Measurements from ENCODE around the gene SUSD6. TPM values are rescaled to one million over a fixed set of nuclear protein-coding genes. Genes with fewer than 3 reads are reported as not detected.

The SUSD6 gene
- total and polyA plus RNA-seq, 2 donors from 2014 or later, result 14.3 to 84.2 TPM

DNA sequence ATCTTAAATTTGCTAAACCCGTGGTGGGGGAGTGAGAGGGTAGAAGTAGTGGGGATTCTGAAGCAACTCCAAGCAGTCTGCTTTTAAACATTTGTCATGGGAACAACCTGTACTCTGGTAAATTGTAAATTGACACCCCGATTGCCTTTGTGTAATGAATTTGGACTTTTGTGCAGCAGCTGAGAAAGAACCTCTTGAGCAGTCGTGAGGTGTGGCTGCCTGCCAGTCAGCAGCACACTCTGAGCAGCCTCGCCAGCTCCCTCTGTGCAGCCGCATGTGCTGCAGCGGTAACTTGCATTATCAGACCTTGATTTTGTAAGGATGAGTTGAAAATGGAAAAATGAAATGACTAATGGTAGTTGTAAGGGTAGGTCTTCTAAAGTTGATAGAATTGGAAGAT is 74.3 kb downstream of the SUSD6 start:
- peak in 1 of 5 donors; percentile 82 for DNase-seq
- Histone ChIP-seq H3K9me3 (ENCODE audit: control insufficient read depth in 2 of 3, insufficient read depth in 1 of 3, low read length in 3 of 3) (no peaks in the 10 kb centered on the region), H3K9ac (ENCODE audit: low read length in 3 of 3) (no peak overlapping the region), H3K36me3 (ENCODE audit: control insufficient read depth in 2 of 3, insufficient read depth in 3 of 3, low read length in 3 of 3) (no peaks in the 10 kb centered on the region), H3K27ac (ENCODE audit: low read depth in 2 of 2, low read length in 2 of 2) (no peak overlapping the region), H3K4me1 (ENCODE audit: control insufficient read depth in 2 of 3, insufficient read depth in 2 of 3, low read depth in 1 of 3, low read length in 3 of 3) (peaks cover 0 to 36% (median 34%) of the 10 kb centered on the region in 3 donors), H3K27me3 (ENCODE audit: control insufficient read depth, insufficient read depth, low read length) (no peaks in the 10 kb centered on the region), H3K4me3 (ENCODE audit: low read length in 3 of 3) (no peak overlapping the region)
- intact Hi-C loops (cut with DNase I), result no loop called here
- no peak for FAIRE-seq
- TF ChIP-seq, protein P1, sequence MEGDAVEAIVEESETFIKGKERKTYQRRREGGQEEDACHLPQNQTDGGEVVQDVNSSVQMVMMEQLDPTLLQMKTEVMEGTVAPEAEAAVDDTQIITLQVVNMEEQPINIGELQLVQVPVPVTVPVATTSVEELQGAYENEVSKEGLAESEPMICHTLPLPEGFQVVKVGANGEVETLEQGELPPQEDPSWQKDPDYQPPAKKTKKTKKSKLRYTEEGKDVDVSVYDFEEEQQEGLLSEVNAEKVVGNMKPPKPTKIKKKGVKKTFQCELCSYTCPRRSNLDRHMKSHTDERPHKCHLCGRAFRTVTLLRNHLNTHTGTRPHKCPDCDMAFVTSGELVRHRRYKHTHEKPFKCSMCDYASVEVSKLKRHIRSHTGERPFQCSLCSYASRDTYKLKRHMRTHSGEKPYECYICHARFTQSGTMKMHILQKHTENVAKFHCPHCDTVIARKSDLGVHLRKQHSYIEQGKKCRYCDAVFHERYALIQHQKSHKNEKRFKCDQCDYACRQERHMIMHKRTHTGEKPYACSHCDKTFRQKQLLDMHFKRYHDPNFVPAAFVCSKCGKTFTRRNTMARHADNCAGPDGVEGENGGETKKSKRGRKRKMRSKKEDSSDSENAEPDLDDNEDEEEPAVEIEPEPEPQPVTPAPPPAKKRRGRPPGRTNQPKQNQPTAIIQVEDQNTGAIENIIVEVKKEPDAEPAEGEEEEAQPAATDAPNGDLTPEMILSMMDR (IDR thresholded peaks at IDR 0.05; ENCODE audit: borderline replicate concordance, extremely low read depth, insufficient read depth), result no peak

DNA sequence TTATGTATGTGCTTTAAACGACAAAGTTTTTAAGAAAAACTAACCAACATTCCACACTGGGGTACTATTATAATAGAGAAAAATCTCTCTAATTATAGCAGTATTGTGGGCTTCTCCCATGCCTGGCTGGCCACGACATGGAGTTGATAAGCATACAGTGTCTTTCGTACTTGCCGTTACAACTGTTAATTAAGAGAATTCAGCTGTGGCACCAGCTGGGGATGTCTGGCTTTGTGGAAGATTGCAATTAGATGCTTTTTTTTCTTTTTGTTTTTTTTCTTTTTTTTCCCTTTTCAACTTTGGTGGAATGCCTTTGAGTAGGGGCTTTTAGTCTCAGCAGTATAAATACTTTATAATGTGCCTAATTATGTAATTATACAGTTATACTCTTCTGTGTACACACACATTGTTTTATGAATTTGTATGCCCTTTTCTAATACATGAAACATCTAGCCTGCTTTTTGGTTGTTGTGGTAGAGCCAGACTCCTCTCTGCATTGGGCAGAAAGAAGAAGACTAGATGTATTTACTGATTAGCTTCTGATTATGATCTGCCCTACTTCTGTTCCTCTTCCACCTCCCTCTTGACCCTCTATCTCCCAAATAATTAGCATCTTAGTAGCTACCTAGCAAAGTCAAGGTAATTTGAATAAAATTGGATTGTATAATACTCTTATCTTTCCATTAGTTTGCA is 76.4 kb downstream of the SUSD6 start:
- TF ChIP-seq, protein P1 (IDR thresholded peaks at IDR 0.05; ENCODE audit: borderline replicate concordance, extremely low read depth, insufficient read depth), result no peak
- Histone ChIP-seq H3K9me3 (ENCODE audit: control insufficient read depth in 2 of 3, insufficient read depth in 1 of 3, low read length in 3 of 3) (no peaks in the 10 kb centered on the region), H3K36me3 (ENCODE audit: control insufficient read depth in 2 of 3, insufficient read depth in 3 of 3, low read length in 3 of 3) (no peaks in the 10 kb centered on the region), H3K27ac (ENCODE audit: low read depth in 2 of 2, low read length in 2 of 2) (no peak overlapping the region), H3K4me3 (ENCODE audit: low read length in 3 of 3) (no peak overlapping the region), H3K27me3 (ENCODE audit: control insufficient read depth, insufficient read depth, low read length) (no peaks in the 10 kb centered on the region), H3K9ac (ENCODE audit: low read length in 3 of 3) (no peak overlapping the region), H3K4me1 (ENCODE audit: control insufficient read depth in 2 of 3, insufficient read depth in 2 of 3, low read depth in 1 of 3, low read length in 3 of 3) (peaks cover under 1 to 41% (median 34%) of the 10 kb centered on the region in 3 donors)
- intact Hi-C loops (cut with DNase I), result no loop called here
- FAIRE-seq (no peak), DNase-seq (no peak)

DNA sequence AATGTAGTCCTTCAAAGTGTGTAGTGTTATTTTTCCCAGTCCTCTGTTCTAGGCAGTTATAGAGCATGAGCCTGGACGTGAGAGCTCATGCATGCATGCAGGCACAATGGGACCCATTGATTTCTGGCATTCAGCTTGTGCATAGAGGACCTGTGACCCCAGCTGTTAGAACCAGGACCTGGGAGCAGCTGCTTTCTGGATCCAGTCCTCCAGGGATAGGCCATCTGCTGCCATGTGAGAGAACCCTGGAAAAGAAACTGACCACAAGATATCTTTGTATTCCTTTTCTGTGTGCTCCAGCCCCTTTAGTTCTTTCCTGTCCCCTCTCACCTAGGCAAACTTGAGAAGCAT is 76.9 kb downstream of the SUSD6 start:
- H3K4me1 ChIP-seq (ENCODE audit: control insufficient read depth in 2 of 3, insufficient read depth in 2 of 3, low read depth in 1 of 3, low read length in 3 of 3), result peaks cover 3 to 41% (median 35%) of the 10 kb centered on the region in 3 donors
- DNase-seq (no peak), FAIRE-seq (no peak)
- no peak overlapping the region for H3K4me3 ChIP-seq (ENCODE audit: low read length in 3 of 3)
- no peaks in the 10 kb centered on the region for H3K9me3 ChIP-seq (ENCODE audit: control insufficient read depth in 2 of 3, insufficient read depth in 1 of 3, low read length in 3 of 3)
- no peak overlapping the region for H3K9ac ChIP-seq (ENCODE audit: low read length in 3 of 3)
- intact Hi-C loops (cut with DNase I), result no loop called here
- H3K27me3 ChIP-seq (ENCODE audit: control insufficient read depth, insufficient read depth, low read length), result no peaks in the 10 kb centered on the region
- TF ChIP-seq, protein P1 (IDR thresholded peaks at IDR 0.05; ENCODE audit: borderline replicate concordance, extremely low read depth, insufficient read depth), result no peak
- H3K36me3 ChIP-seq (ENCODE audit: control insufficient read depth in 2 of 3, insufficient read depth in 3 of 3, low read length in 3 of 3), result no peaks in the 10 kb centered on the region
- no peak overlapping the region for H3K27ac ChIP-seq (ENCODE audit: low read depth in 2 of 2, low read length in 2 of 2)

DNA sequence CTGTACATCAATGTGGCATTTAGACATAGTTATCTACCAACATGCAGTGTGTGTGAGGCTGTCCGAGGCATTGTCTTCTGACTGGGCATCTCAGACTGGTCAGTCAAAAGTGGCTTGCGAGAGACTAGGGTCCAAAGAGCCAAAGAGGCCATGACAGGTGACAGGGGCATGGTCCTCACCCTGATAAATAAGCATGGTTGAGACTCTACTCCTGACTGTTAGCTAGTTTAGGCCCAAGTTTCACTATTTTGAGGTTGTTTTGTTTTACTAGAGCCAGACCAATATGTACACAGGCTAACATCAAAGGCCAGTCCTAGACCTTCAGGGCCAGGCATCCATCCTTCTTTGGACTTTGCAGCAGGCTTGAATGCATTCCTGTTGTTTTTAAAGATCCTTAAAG is 78.6 kb downstream of the SUSD6 start:
- intact Hi-C loops (cut with DNase I), result no loop called here
- no peaks in the 10 kb centered on the region for H3K27me3 ChIP-seq (ENCODE audit: control insufficient read depth, insufficient read depth, low read length)
- H3K4me3 ChIP-seq (ENCODE audit: low read length in 3 of 3), result no peak overlapping the region
- H3K36me3 ChIP-seq (ENCODE audit: control insufficient read depth in 2 of 3, insufficient read depth in 3 of 3, low read length in 3 of 3), result no peaks in the 10 kb centered on the region
- DNase-seq, result no peak
- no peak overlapping the region for H3K9ac ChIP-seq (ENCODE audit: low read length in 3 of 3)
- no peak overlapping the region for H3K27ac ChIP-seq (ENCODE audit: low read depth in 2 of 2, low read length in 2 of 2)
- TF ChIP-seq, protein P1 (IDR thresholded peaks at IDR 0.05; ENCODE audit: borderline replicate concordance, extremely low read depth, insufficient read depth), result no peak
- H3K4me1 ChIP-seq (ENCODE audit: control insufficient read depth in 2 of 3, insufficient read depth in 2 of 3, low read depth in 1 of 3, low read length in 3 of 3), result peaks cover 6 to 42% (median 36%) of the 10 kb centered on the region in 3 donors
- FAIRE-seq, result no peak
- H3K9me3 ChIP-seq (ENCODE audit: control insufficient read depth in 2 of 3, insufficient read depth in 1 of 3, low read length in 3 of 3), result no peaks in the 10 kb centered on the region

All from kidney (tissue), 14 donors.